ENCODE measurements around the gene SLC35B1.

Gene SLC35B1

GRCh38 chr17:49715216-49715615 is 7.5 kb upstream of the SLC35B1 start:
- Histone ChIP-seq H3K9me2 (ENCODE audit: low read depth, low read length) (no peaks in the 10 kb centered on the region), H3F3A (ENCODE audit: insufficient read depth, low read length) (no peaks in the 10 kb centered on the region), H3K27me3 (ENCODE audit: insufficient read depth, low read length) (no peaks in the 10 kb centered on the region), H3K79me2 (ENCODE audit: insufficient read depth, low read length) (no peaks in the 10 kb centered on the region), H3K27ac (ENCODE audit: low read depth, low read length, poor library complexity, severe bottlenecking) (peak overlapping the region; percentile 4), H4K20me1 (ENCODE audit: insufficient read depth, low read length) (no peaks in the 10 kb centered on the region), H3K4me2 (ENCODE audit: low read length) (no peak overlapping the region), H3K9me3 (ENCODE audit: low read length) (no peaks in the 10 kb centered on the region), H3K4me1 (ENCODE audit: insufficient read depth, low read length, severe bottlenecking) (no peaks in the 10 kb centered on the region), H3K9ac (ENCODE audit: low read length) (no peak overlapping the region), H2AFZ (ENCODE audit: low read length) (no peak overlapping the region), H3K36me3 (ENCODE audit: insufficient read depth, low read length) (peaks cover 96% of the 10 kb centered on the region), H3K4me3 (ENCODE audit: low read depth, low read length, poor library complexity, severe bottlenecking) (no peak overlapping the region)
- TF ChIP-seq CTCF (IDR thresholded peaks at IDR 0.05; ENCODE audit: low read length) (no peak), EZH2 (IDR thresholded peaks at IDR 0.05; ENCODE audit: borderline replicate concordance, low read length) (no peak)

- Histone ChIP-seq H3K9me2 (ENCODE audit: low read depth, low read length) (no peaks in the 10 kb centered on the region), H3K9ac (ENCODE audit: low read length) (no peak overlapping the region), H3K4me3 (ENCODE audit: low read depth, low read length, poor library complexity, severe bottlenecking) (peak overlapping the region; percentile 39), H4K20me1 (ENCODE audit: insufficient read depth, low read length) (no peaks in the 10 kb centered on the region), H3K36me3 (ENCODE audit: insufficient read depth, low read length) (peaks cover 64% of the 10 kb centered on the region), H2AFZ (ENCODE audit: low read length) (no peak overlapping the region), H3F3A (ENCODE audit: insufficient read depth, low read length) (peaks cover 5% of the 10 kb centered on the region; the same call in 1 of the 2 replicates), H3K4me2 (ENCODE audit: low read length) (peak overlapping the region; percentile 56), H3K4me1 (ENCODE audit: insufficient read depth, low read length, severe bottlenecking) (peaks cover 19% of the 10 kb centered on the region), H3K9me3 (ENCODE audit: low read length) (no peaks in the 10 kb centered on the region), H3K27me3 (ENCODE audit: insufficient read depth, low read length) (no peaks in the 10 kb centered on the region), H3K79me2 (ENCODE audit: insufficient read depth, low read length) (peaks cover 6% of the 10 kb centered on the region; the same call in 1 of the 2 replicates), H3K27ac (ENCODE audit: low read depth, low read length, poor library complexity, severe bottlenecking) (peak overlapping the region; percentile 45)
- TF ChIP-seq CTCF (IDR thresholded peaks at IDR 0.05; ENCODE audit: low read length) (no peak), EZH2 (IDR thresholded peaks at IDR 0.05; ENCODE audit: borderline replicate concordance, low read length) (no peak)
Observed at GRCh38 chr17:49708515-49709183, 885 bp upstream of the SLC35B1 start.

- H3K36me3 ChIP-seq (ENCODE audit: insufficient read depth, low read length), result peaks cover 66% of the 10 kb centered on the region
- peaks cover 5% of the 10 kb centered on the region; the same call in 1 of the 2 replicates for H3F3A ChIP-seq (ENCODE audit: insufficient read depth, low read length)
- peaks cover 6% of the 10 kb centered on the region; the same call in 1 of the 2 replicates for H3K79me2 ChIP-seq (ENCODE audit: insufficient read depth, low read length)
- no peaks in the 10 kb centered on the region for H3K9me3 ChIP-seq (ENCODE audit: low read length)
- no peak overlapping the region for H2AFZ ChIP-seq (ENCODE audit: low read length)
- H3K9ac ChIP-seq (ENCODE audit: low read length), result peak overlapping the region; percentile 88
- TF ChIP-seq CTCF (IDR thresholded peaks at IDR 0.05; ENCODE audit: low read length), result peak; percentile 28; the same call in 1 of the 2 replicates
- TF ChIP-seq EZH2 (IDR thresholded peaks at IDR 0.05; ENCODE audit: borderline replicate concordance, low read length), result no peak
- peak overlapping the region; percentile 70 for H3K27ac ChIP-seq (ENCODE audit: low read depth, low read length, poor library complexity, severe bottlenecking)
- no peaks in the 10 kb centered on the region for H3K9me2 ChIP-seq (ENCODE audit: low read depth, low read length)
- no peaks in the 10 kb centered on the region for H3K27me3 ChIP-seq (ENCODE audit: insufficient read depth, low read length)
- peak overlapping the region; percentile 96 for H3K4me3 ChIP-seq (ENCODE audit: low read depth, low read length, poor library complexity, severe bottlenecking)
- H4K20me1 ChIP-seq (ENCODE audit: insufficient read depth, low read length), result no peaks in the 10 kb centered on the region
- peaks cover 19% of the 10 kb centered on the region for H3K4me1 ChIP-seq (ENCODE audit: insufficient read depth, low read length, severe bottlenecking)
- peak overlapping the region; percentile 78 for H3K4me2 ChIP-seq (ENCODE audit: low read length)
Observed at GRCh38 chr17:49707246-49707607, 537 bp downstream of the SLC35B1 start.
